GM19025 (cell line): ENCODE results near the gene MRPL38.
A peak's percentile ranks its signal among the peaks of the same experiment; 100 is the strongest.
"Not testable (repeated sequence)": the region's sequence is repeated elsewhere in the genome, so short reads cannot be mapped to it uniquely, and the experiment has no call there.

Source experiments
- ATAC-seq: cut with Tn5 transposase; IDR thresholded peaks from one replicate; pipeline ENCODE4 v1.9.1; 2021; ENCODE audit warnings: mild to moderate bottlenecking, low read depth, moderate library complexity; ENCODE audit not compliant: unreplicated experiment

MRPL38 gene

DNA sequence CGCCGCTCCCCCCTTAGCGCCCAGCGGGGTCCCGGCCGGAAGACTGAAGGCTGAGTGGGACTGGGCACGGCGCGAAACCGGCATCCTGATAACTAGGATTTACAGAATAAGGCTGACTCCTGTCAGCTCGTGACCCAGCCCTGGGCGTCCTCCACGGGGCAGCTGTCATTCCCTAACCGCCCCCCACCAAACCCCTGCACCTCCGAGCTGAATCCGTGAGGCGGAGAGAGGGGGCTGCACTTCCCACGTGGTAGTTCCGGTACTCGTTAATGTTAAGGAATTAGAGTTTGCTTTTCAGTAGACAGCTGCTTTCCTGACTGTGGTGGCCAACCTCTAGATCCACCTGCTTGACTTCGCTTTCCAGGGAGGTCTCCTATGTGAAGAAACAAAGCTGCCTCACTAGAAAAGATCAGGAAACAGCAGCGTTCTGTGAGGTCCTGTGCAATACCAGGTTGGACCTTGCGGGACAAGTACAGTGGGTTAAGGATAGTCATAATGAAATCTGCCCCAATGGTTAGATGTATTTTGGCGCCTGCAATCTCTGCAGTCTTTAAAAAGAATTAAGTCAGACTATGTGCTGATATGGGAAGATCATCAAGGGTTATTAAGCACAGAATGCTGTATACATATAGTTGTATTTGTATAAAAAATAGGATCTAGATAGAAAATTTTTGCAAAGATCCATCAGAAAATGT is 48.5 kb downstream of the MRPL38 start:
- ATAC-seq: no peak

DNA sequence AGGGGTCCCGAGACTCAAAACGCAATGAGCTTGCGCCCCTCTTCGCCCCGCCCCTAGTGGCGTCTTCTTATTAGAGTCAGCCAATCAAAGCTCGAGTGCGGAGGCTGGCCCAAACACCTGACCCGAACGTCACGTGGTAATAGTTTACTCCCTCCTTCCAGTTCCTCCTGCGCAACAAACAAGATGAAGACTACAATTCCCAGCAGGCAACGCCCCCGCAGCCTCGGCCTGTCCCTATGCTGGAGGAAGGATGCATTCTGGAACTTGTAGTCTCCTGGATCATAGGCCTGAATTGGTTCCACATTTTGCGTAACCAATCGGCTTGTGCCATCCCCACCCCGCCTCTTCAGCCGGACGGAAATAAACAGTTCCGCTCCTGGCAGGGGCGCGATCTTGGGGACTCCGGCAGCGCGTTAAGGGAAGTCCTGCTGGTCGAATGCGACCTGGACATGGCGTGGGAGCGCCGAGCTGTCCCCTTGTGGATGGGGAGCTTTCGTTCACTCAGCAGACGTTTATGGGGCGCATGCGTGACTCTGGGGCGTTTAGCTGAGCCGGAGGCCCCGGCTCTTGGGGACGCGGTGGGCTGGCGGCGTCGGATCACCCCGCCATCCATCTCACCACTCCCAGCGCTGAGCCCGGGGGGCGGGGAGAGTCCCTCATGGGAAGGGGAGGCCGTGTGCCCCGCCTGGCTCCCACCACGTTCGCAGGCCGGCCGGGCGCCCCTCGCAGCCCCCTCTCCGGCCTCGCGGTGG is 49.2 kb downstream of the MRPL38 start, which contains the start of gene WBP2:
Gene WBP2 (minus strand): TSS at position 26 of the 752 bp plus-strand sequence. CDS start 38 bp downstream, outside the sequence.
- peak; percentile 85 for ATAC-seq

DNA sequence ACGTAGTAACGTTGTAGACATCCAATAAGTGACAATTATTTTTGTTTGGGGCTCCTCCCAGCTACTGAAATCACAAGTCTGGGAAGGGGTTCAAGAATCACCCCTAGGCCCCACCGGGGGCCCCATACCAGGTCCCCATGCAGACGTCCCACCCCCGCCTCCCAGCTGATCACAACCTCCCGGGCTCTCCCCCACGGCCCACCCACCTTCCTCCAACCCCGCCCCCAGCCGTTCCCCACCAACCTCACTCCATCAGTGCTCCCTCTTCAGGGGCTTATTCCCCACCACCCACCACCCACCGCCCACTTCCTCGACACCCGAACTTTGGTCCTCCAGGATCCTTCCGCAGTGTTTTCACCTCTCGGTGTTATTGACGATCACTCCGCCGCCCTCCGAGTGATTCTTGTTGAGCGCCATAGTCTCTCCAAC is 49.8 kb downstream of the MRPL38 start:
- ATAC-seq: no peak

DNA sequence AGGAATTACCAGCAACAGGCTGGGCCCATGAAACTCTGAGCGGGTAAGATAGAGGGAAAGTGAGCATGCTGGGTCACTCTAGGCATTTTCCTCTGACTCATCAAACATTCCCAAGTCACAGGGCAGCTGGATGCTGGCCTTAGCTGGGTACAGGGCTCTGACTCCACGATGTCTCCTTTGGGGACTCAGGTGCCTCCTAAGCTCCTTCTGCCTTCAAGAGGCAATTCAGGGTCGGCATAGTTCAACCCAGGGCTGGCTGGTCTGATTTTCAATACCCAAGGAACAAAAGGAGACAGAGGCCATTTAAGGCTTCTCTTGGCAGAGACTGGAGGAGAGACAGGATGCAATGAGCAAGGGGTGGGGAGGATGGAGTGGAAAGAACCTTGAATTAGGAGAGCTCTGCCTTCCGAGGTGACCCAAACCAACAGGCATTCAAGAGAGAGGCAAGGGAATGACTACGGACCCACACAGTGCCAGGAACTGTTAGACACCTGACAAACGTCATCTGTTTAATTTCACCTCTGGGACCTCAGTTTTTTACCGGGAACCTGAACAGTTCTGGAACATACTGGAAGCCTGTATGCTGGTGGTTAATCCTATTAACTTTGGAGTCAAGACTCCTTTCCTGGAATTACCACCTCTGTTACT is 50.5 kb downstream of the MRPL38 start:
- ATAC-seq: no peak

DNA sequence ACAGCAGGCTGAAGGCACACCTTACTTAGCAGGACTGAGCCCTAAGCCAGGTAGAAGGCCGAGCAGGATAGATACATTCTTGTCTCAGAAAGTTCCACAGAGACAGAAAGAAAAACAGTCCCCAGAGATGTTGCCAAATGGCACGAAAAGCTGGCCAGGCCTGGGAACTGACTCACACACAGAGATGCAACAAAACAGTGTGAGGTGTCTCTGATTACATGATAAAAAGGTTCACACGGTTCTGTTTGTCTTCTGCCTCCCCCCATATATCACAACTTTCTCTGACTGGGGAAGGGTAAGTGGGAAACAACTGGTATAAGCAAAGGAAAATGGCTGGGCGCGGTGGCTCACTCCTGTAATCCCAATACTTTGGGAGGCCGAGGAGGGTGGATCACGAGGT is 51.3 kb downstream of the MRPL38 start:
- ATAC-seq: no peak

DNA sequence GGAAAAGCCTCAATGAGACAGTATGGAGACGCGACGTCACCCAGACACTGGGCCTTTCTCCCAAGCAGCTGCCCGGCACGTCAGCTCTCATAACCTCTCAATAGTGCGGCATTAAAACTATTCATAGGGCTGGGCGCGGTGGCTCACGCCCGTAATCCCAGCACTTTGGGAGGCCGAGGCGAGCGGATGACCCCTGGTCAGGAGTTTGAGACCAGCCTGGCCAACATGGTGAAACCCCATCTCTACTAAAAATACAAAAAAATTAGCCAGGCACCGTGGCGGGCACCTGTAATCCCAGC is 53.0 kb downstream of the MRPL38 start:
- ATAC-seq: not testable (repeated sequence)

DNA sequence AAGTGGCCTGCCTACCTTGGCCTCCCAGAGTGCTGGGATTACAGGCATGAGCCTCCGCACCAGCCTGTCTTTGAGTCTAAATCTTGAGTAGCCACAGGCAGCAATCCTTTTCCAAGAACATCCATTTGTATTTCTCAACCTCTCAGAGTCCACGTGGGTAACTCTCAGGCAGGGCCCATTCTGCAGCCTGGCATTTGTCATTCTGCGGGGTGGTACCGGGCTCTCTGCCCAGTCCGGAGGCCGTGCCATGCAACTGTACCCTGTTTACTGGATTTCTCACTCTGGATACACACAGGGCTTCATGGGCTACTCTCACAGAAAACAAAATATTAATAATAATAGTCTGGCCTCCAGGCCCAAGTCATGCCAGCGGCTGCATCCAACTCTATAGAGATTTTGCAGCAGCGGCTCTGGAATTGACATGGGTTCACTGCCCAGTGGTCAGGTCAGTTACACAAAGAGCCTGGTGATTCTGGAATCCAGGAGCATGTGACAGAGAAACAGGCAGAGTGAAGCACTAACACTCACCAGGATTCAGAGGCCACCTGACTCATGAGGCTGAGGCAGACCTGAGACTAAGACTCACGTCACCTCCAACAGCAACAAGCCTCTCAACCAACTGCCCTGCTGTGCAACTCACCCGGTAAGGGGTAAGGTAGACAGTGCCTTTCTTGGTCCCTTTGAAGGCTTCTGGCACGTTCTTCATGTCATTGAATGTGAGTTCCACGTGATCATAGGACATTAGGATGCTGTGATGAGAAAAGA is 53.6 kb downstream of the MRPL38 start:
- ATAC-seq: no peak

DNA sequence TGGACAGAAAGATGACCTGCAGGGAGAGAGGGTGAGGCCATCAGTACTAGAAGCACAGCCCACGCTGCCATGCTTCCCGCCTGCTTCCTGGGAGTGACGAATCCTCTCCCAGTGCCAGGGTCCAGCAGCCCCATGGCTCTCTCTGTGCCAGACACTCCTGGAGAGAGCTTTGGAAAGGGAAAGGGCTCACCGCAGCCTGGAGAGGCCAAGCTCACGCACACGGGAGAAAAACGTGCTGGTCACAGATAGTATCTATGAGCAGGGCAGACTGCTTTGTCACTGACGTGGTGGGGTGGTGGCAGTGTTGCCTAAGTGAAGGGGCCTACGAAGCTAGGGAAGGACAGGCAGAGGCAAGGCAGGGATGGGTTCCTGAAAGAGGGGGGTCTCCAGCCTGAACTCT is 55.0 kb downstream of the MRPL38 start:
- ATAC-seq: no peak

DNA sequence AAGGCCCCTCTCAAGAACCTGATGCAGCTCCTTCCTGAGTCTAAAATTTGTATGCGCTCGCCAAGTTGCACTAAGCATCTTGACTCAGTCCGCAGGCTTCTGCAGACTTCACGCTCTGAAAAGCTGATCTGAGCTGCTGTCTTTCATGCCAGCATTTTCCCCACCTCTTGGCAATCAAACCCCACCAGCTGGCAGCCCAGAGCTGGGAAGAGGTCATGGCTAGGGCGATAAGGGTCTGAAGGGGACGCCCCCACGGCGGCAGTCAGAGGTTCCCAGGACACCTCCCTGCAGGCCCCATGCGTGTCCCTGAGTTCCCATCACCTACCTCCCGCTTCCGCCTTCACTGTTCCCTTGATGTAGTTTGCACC is 55.4 kb downstream of the MRPL38 start:
- no peak for ATAC-seq
